ENCODE measurements around the gene NAIP.
"Not testable (repeated sequence)": the region's sequence is repeated elsewhere in the genome, so short reads cannot be mapped to it uniquely, and the experiment has no call there.

Gene NAIP

GRCh38 chr5:71025289-71025953 lies at the start of gene NAIP:
Gene NAIP, minus strand, starts transcription at chr5:71025339. Its CDS starts 12,424 bp downstream, at chr5:71012915.
- in situ Hi-C loops (cut with MboI; ENCODE audit: low pct_unique_long_range_greater_than_20kb, low sequenced_read_pairs, unreplicated experiment); DNase-seq (ENCODE audit: low spot score): not testable (repeated sequence)

- DNase-seq (ENCODE audit: low spot score); in situ Hi-C loops (cut with MboI; ENCODE audit: low pct_unique_long_range_greater_than_20kb, low sequenced_read_pairs, unreplicated experiment): not testable (repeated sequence)
Observed at GRCh38 chr5:71067262-71067928, 42.3 kb upstream of the NAIP start, which contains the start of gene GTF2H2. Gene GTF2H2, minus strand, starts transcription at chr5:71067676. Its CDS starts 4,913 bp downstream, at chr5:71062763.

GRCh38 chr5:71061322-71061721 lies 36.2 kb upstream of the NAIP start:
- DNase-seq (ENCODE audit: low spot score); in situ Hi-C loops (cut with MboI; ENCODE audit: low pct_unique_long_range_greater_than_20kb, low sequenced_read_pairs, unreplicated experiment): not testable (repeated sequence)

GRCh38 chr5:71059426-71059825 lies 34.3 kb upstream of the NAIP start:
- in situ Hi-C loops (cut with MboI; ENCODE audit: low pct_unique_long_range_greater_than_20kb, low sequenced_read_pairs, unreplicated experiment); DNase-seq (ENCODE audit: low spot score): not testable (repeated sequence)

- in situ Hi-C loops (cut with MboI; ENCODE audit: low pct_unique_long_range_greater_than_20kb, low sequenced_read_pairs, unreplicated experiment); DNase-seq (ENCODE audit: low spot score): not testable (repeated sequence)
Observed at GRCh38 chr5:71044808-71045207, 19.7 kb upstream of the NAIP start.

GRCh38 chr5:71044128-71044527 lies 19.0 kb upstream of the NAIP start:
- DNase-seq (ENCODE audit: low spot score); in situ Hi-C loops (cut with MboI; ENCODE audit: low pct_unique_long_range_greater_than_20kb, low sequenced_read_pairs, unreplicated experiment): not testable (repeated sequence)

GRCh38 chr5:71031046-71031776 lies 6.1 kb upstream of the NAIP start:
- in situ Hi-C loops (cut with MboI; ENCODE audit: low pct_unique_long_range_greater_than_20kb, low sequenced_read_pairs, unreplicated experiment); DNase-seq (ENCODE audit: low spot score): not testable (repeated sequence)

- in situ Hi-C loops (cut with MboI; ENCODE audit: low pct_unique_long_range_greater_than_20kb, low sequenced_read_pairs, unreplicated experiment), result not testable (repeated sequence)
Observed at GRCh38 chr5:71020643-71021042, 4.5 kb downstream of the NAIP start.

GRCh38 chr5:71018376-71019005 lies 6.6 kb downstream of the NAIP start:
- in situ Hi-C loops (cut with MboI; ENCODE audit: low pct_unique_long_range_greater_than_20kb, low sequenced_read_pairs, unreplicated experiment), result not testable (repeated sequence)

More at GRCh38 chr5:71020643-71021042, 4.5 kb downstream of the NAIP start:
- not testable (repeated sequence) for DNase-seq (ENCODE audit: low spot score)

GRCh38 chr5:71014176-71014575 lies 11.0 kb downstream of the NAIP start:
- no peak for DNase-seq (ENCODE audit: low spot score)
- in situ Hi-C loops (cut with MboI; ENCODE audit: low pct_unique_long_range_greater_than_20kb, low sequenced_read_pairs, unreplicated experiment), result no loop called here
- no peak for TF ChIP-seq CTCF (IDR thresholded peaks at IDR 0.05; ENCODE audit: extremely low read depth, insufficient read depth, missing control alignments)

More at GRCh38 chr5:71018376-71019005, 6.6 kb downstream of the NAIP start:
- not testable (repeated sequence) for DNase-seq (ENCODE audit: low spot score)

GRCh38 chr5:71013575-71013974 lies 11.6 kb downstream of the NAIP start:
- DNase-seq (ENCODE audit: low spot score), result peak; percentile 10
- in situ Hi-C loops (cut with MboI; ENCODE audit: low pct_unique_long_range_greater_than_20kb, low sequenced_read_pairs, unreplicated experiment), result no loop called here
- TF ChIP-seq CTCF (IDR thresholded peaks at IDR 0.05; ENCODE audit: extremely low read depth, insufficient read depth, missing control alignments), result no peak
